GM10266 (cell line): ENCODE results near the gene UTP14A.

Source experiments
- DNase-seq: peaks from one replicate; pipeline ENCODE4 v3.0.0; 2012; ENCODE audit errors: extremely low spot score
- CTCF ChIP-seq: IDR thresholded peaks from 2 replicates; pipeline ENCODE4 v1.5.1; 2012; ENCODE audit warnings: mild to moderate bottlenecking, low read depth; ENCODE audit not compliant: control insufficient read depth, insufficient read depth; ENCODE audit errors: missing control alignments

UTP14A gene

GRCh38 chrX:129958083-129958465 is 52.1 kb downstream of the UTP14A start:
- no peak for DNase-seq

DNA sequence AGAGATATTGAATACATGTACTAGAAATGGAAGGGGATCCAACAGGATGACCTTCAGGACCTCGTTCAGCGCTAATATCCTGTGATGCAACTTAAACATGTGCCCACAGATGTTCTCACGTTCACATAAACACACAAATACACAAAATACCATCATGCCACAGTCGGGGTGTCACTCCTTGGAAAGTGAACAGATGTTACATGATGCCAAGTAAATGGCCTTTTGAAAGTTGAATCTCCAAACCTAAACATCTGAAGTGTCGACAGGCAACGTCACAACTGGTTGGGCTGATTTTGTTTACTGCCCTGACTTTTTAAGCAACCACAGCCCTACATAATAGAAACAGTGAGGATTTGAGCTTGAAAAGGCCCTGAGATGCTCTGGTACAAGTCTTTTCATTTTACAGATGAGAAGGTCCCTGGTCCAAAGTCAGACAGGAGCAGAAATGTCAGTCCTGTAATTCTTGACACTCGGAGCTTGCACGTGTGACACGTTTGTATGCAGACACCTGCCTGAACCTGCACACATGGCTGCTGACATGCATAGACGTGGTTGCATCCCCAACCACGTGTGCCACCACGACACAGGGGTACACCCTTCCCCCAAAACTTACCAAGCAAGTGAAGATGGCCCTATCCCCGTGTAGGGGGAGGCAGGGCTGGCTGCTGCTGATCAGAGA is 53.0 kb downstream of the UTP14A start:
- no peak for DNase-seq
- no peak for TF ChIP-seq CTCF

More at GRCh38 chrX:129958083-129958465, 52.1 kb downstream of the UTP14A start:
- TF ChIP-seq CTCF: no peak

GRCh38 chrX:129959493-129959832 is 53.5 kb downstream of the UTP14A start:
- no peak for DNase-seq
- no peak for TF ChIP-seq CTCF

DNA sequence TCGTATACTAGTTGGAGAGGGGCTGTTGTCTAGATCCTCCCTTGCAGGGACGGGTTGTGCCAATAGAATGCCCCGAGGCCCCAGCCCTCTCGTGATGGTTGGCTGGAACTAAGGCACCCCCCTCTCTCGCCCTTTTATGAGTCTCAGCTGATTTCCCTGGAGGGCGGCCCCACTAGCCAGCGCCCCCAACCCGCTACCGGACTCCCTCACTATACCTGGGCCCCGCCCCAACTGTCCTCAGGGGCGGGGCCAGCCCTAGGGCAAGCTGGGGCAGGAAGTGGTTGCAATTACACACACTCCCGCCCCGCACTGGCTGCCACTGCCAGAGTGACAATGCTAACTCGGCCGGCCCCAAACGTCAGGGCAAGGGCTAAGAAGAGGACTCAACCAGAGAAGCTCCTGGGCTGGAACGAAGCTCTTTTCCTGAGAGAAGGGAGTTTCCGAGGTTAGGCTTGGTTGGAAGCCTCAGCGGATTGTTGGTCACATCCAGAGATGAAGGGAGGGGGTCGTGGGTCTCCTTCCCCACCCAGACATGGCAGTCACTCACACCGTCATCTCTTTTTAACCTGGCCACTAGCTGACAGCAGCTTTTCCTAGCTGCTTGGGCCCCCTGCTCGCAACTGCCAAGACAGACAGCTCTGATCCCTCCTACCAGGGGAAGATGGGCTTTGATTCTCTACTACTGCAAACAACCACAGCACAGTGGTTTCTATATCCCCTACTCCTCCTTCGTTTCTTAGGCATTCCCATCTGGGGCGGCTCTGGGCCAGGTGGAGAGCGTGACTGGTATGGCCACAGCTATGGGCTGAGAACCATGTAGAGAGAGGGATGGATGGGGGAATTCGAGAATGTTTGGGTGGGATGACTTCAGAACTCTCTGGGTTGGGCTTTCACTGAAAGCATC is 55.5 kb downstream of the UTP14A start:
- DNase-seq: peak; percentile 75
- no peak for TF ChIP-seq CTCF

- TF ChIP-seq CTCF: no peak
- DNase-seq: no peak
Measured at GRCh38 chrX:129963729-129964128, 57.8 kb downstream of the UTP14A start.

- TF ChIP-seq CTCF: no peak
- no peak for DNase-seq
Measured at GRCh38 chrX:129965166-129965565, 59.2 kb downstream of the UTP14A start.

DNA sequence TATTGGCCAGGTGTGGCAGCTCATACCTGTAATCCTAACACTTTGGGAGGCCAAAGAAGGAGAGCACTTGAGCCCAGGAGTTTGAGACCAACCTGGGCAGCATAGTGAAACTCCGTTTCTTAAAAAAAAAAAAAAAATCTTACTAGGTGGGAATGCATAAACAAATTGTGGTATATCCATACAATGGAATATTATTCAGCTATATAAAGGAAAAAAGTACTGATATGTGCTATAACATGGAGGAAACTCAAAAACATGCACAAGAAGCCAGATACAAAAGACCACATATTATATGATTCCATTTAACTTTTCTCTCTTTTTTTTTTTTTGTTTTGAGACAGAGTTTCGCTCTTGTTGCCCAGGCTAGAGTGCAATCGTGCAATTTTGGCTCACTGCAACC is 63.0 kb downstream of the UTP14A start:
- no peak for TF ChIP-seq CTCF
- DNase-seq: no peak
